PC-3 (cell line): ENCODE data around the gene HMCN2. TPM values are rescaled to one million over a fixed set of nuclear protein-coding genes. Genes with fewer than 3 reads are reported as not detected.

ENCODE experiments used
- ATAC-seq: fragments of 200-7000 bp; cut with Tn5 transposase; 2 replicates; pipeline ENCODE4 v1.9.1; 2020; ENCODE audit warnings: mild to moderate bottlenecking, moderate library complexity
- BruUV-seq: library from RNA; stranded (reverse); fragments of 400-500 nt; replicated peaks from 2 replicates; lab custom pipeline; 2021; lab: Mats Ljungman, UMichigan
- CTCF ChIA-PET: fragments of 300-600 bp; sonication (Branson Sonifier 250); formaldehyde crosslinking; loops from one replicate; lab custom pipeline; 2022; ENCODE audit warnings: antibody characterized with exemption; lab: Charles Lee
- POLR2A ChIA-PET: fragments of 300-600 bp; sonication (Branson Sonifier 250); formaldehyde crosslinking; loops from one replicate; lab custom pipeline; 2022; ENCODE audit warnings: antibody characterized with exemption; ENCODE audit not compliant: unreplicated experiment; lab: Charles Lee
- DNase-seq: peaks from one replicate; pipeline ENCODE4 v3.0.0-alpha.2; 2015
- H2AFZ ChIP-seq: fragments of 300-600 bp; sonication (generic); 2 replicates; pipeline ENCODE4 v1.6.0; 2016; ENCODE audit warnings: antibody characterized with exemption, low read length
- H3F3A ChIP-seq: fragments of 300-600 bp; sonication (generic); one replicate; pipeline ENCODE4 v1.6.0; 2017; ENCODE audit warnings: antibody characterized with exemption, low read length, control low read depth, mild to moderate bottlenecking; ENCODE audit not compliant: unreplicated experiment
- H3K27ac ChIP-seq: fragments of 300-600 bp; sonication (generic); 2 replicates; pipeline ENCODE4 v1.5.1; 2016; ENCODE audit warnings: mild to moderate bottlenecking, low read length
- H3K27me3 ChIP-seq: fragments of 300-600 bp; sonication (generic); 2 replicates; pipeline ENCODE4 v1.6.1; 2016; ENCODE audit warnings: low read length, mixed read lengths
- H3K36me3 ChIP-seq: fragments of 300-600 bp; sonication (generic); 2 replicates; pipeline ENCODE4 v1.6.1; 2016; ENCODE audit warnings: low read depth, mixed run types, low read length, mixed read lengths
- H3K4me1 ChIP-seq: fragments of 300-600 bp; sonication (generic); 2 replicates; pipeline ENCODE4 v1.5.1; 2016; ENCODE audit warnings: low read length; ENCODE audit not compliant: insufficient read depth
- H3K4me2 ChIP-seq: fragments of 300-600 bp; sonication (generic); 2 replicates; pipeline ENCODE4 v1.6.0; 2016; ENCODE audit warnings: low read length
- H3K4me3 ChIP-seq: fragments of 300-600 bp; sonication (generic); 2 replicates; pipeline ENCODE4 v1.5.1; 2016; ENCODE audit warnings: mild to moderate bottlenecking, low read length, mixed read lengths
- H3K79me2 ChIP-seq: fragments of 300-600 bp; sonication (generic); 2 replicates; pipeline ENCODE4 v1.6.1; 2017; ENCODE audit warnings: low read length, mixed read lengths
- H3K9ac ChIP-seq: fragments of 300-600 bp; sonication (generic); 2 replicates; pipeline ENCODE4 v1.6.0; 2016; ENCODE audit warnings: mild to moderate bottlenecking, low read length
- H3K9me2 ChIP-seq: fragments of 300-600 bp; sonication (generic); replicated peaks from 2 replicates; pipeline ENCODE4 v1.6.1; 2016; ENCODE audit warnings: mixed run types, low read length, mixed read lengths
- H3K9me3 ChIP-seq: fragments of 300-600 bp; sonication (generic); 2 replicates; pipeline ENCODE4 v1.6.1; 2016; ENCODE audit warnings: low read length, mixed read lengths
- H4K20me1 ChIP-seq: fragments of 300-600 bp; sonication (generic); 2 replicates; pipeline ENCODE4 v1.6.1; 2016; ENCODE audit warnings: low read length, mixed read lengths
- CTCF ChIP-seq: fragments of 300-600 bp; sonication (generic); conservative IDR thresholded peaks from 2 replicates; pipeline ENCODE4 v1.5.1; 2017; ENCODE audit warnings: antibody characterized with exemption, low read depth, mild to moderate bottlenecking, low read length
- EZH2 ChIP-seq: fragments of 300-600 bp; sonication (generic); IDR thresholded peaks from one replicate; pipeline ENCODE4 v1.6.1; 2017; ENCODE audit warnings: antibody characterized with exemption, mild to moderate bottlenecking, low read length; ENCODE audit not compliant: unreplicated experiment
- EZH2phosphoT487 ChIP-seq: fragments of 300-600 bp; sonication (generic); IDR thresholded peaks from 2 replicates; pipeline ENCODE4 v1.6.1; 2018; ENCODE audit warnings: mild to moderate bottlenecking, antibody characterized with exemption, low read length, borderline replicate concordance
- intact Hi-C: fragments of 100-400 bp; cut with micrococcal nuclease; formaldehyde crosslinking; loops from 2 replicates; pipeline ENCODE4 v1.9.0; 2023
- total RNA-seq: library from RNA; depleted of rRNA; stranded (reverse); fragments of >200 nt; gene quantifications from 2 replicates; pipeline ENCODE4 v1.2.3, GENCODE V29; 2014

HMCN2 gene
- total RNA-seq, 1 experiment from 2014 or later = 0.11 TPM

GRCh38 chr9:130304116-130304515 is 38.6 kb downstream of the HMCN2 start:
- Histone ChIP-seq H3K36me3 (no peaks in the 10 kb centered on the region), H3K79me2 (no peaks in the 10 kb centered on the region), H3K27me3 (no peaks in the 10 kb centered on the region), H3K27ac (no peak overlapping the region), H3F3A (no peaks in the 10 kb centered on the region), H3K9me2 (no peaks in the 10 kb centered on the region), H3K4me1 (no peaks in the 10 kb centered on the region), H3K4me2 (no peak overlapping the region), H3K9ac (no peak overlapping the region), H2AFZ (no peak overlapping the region), H4K20me1 (no peaks in the 10 kb centered on the region), H3K4me3 (no peak overlapping the region), H3K9me3 (no peaks in the 10 kb centered on the region)
- no peak for DNase-seq
- ChIA-PET CTCF (no interaction called here), POLR2A (no interaction called here)
- BruUV-seq = no TSS peak
- TF ChIP-seq CTCF (no peak), EZH2 (no peak), EZH2phosphoT487 (no peak)
- no peak for ATAC-seq
- intact Hi-C loops = no loop called here

DNA sequence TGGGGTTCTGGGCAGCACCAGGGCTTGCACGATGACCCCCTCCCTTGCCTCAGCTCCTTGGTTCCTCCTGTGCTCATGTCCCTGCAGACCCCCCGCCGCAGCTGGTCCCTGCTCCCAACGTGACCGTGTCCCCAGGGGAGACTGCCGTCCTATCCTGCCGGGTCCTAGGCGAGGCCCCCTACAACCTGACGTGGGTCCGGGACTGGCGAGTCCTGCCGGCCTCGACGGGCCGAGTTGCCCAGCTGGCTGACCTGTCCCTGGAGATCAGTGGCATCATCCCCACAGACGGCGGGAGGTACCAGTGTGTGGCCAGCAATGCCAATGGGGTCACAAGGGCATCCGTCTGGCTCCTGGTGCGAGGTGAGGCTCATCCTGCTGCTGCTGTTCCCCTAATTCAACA is 39.1 kb downstream of the HMCN2 start:
- Histone ChIP-seq H3K4me1 (no peaks in the 10 kb centered on the region), H3K9ac (no peak overlapping the region), H3K9me2 (no peaks in the 10 kb centered on the region), H3K27ac (no peak overlapping the region), H3K36me3 (no peaks in the 10 kb centered on the region), H4K20me1 (no peaks in the 10 kb centered on the region), H3K4me3 (no peak overlapping the region), H3K79me2 (no peaks in the 10 kb centered on the region), H3K9me3 (no peaks in the 10 kb centered on the region), H3F3A (no peaks in the 10 kb centered on the region), H2AFZ (no peak overlapping the region), H3K4me2 (no peak overlapping the region), H3K27me3 (no peaks in the 10 kb centered on the region)
- BruUV-seq = no TSS peak
- ChIA-PET CTCF (no interaction called here), POLR2A (no interaction called here)
- ATAC-seq (no peak), DNase-seq (no peak)
- no peak for TF ChIP-seq EZH2
- no peak for TF ChIP-seq EZH2phosphoT487
- TF ChIP-seq CTCF = no peak
- intact Hi-C loops = no loop called here

DNA sequence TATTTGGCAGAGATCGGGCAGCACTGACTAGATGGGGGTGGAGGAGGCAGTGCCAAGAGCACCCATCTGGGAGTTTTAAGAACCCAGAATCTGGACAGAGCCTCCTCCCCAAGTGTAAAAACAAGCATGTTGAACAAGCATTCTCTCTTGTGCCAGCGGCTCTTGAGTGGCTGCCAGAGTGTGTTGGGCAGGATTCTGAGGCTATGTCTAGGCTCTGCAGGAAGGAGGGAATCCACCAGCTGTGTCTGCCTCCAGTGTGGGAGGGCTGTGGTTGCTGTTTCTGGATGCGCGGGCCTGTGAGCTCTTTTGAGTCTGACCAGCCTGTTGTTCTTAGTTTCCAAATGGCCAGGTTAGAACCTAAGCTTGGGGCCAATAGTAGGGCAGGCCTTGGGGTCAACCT is 39.8 kb downstream of the HMCN2 start:
- no peak for DNase-seq
- Histone ChIP-seq H2AFZ (no peak overlapping the region), H4K20me1 (no peaks in the 10 kb centered on the region), H3F3A (no peaks in the 10 kb centered on the region), H3K36me3 (no peaks in the 10 kb centered on the region), H3K4me1 (no peaks in the 10 kb centered on the region), H3K27ac (no peak overlapping the region), H3K4me2 (no peak overlapping the region), H3K9ac (no peak overlapping the region), H3K4me3 (no peak overlapping the region), H3K9me2 (no peaks in the 10 kb centered on the region), H3K79me2 (no peaks in the 10 kb centered on the region), H3K9me3 (no peaks in the 10 kb centered on the region), H3K27me3 (no peaks in the 10 kb centered on the region)
- intact Hi-C loops = no loop called here
- TF ChIP-seq CTCF (no peak), EZH2 (no peak), EZH2phosphoT487 (no peak)
- ATAC-seq = no peak
- POLR2A ChIA-PET = no interaction called here
- CTCF ChIA-PET = no interaction called here
- no TSS peak for BruUV-seq
